AG04450 (cell line): Measurements from ENCODE around the gene TSPAN33. TPM values are rescaled to one million over a fixed set of nuclear protein-coding genes. Genes with fewer than 3 reads are reported as not detected.
"Not testable (repeated sequence)": the region's sequence is repeated elsewhere in the genome, so short reads cannot be mapped to it uniquely, and the experiment has no call there.

Experiments
- CTCF ChIA-PET: fragments of 300-600, 350-600 bp; formaldehyde crosslinking; extraction: SDS; loops from one replicate; lab custom pipeline; 2022; ENCODE audit warnings: antibody characterized with exemption, inconsistent platforms; lab: Charles Lee
- POLR2A ChIA-PET: fragments of 350-600 bp; formaldehyde crosslinking; extraction: SDS; loops from one replicate; lab custom pipeline; 2021; ENCODE audit warnings: antibody characterized with exemption, inconsistent platforms; lab: Yijun Ruan, JAX
- DNase-seq: peaks from one replicate; pipeline ENCODE4 v3.0.0-alpha.2; 2011; ENCODE audit warnings: low read depth, low spot score
- H3K27ac ChIP-seq: one replicate; pipeline ENCODE4 v1.5.1; 2012; ENCODE audit warnings: low read depth, low read length, control low read depth
- H3K27me3 ChIP-seq: one replicate; pipeline ENCODE4 v1.6.0; 2012; ENCODE audit warnings: low read length; ENCODE audit not compliant: control insufficient read depth, insufficient read depth
- H3K4me3 ChIP-seq: 2 replicates; pipeline ENCODE4 v1.5.1; 2011; ENCODE audit warnings: mild to moderate bottlenecking, low read depth, low read length, control low read depth
- H3K9me3 ChIP-seq: 2 replicates; pipeline ENCODE4 v1.5.1; 2012; ENCODE audit warnings: low read length; ENCODE audit not compliant: control insufficient read depth, insufficient read depth
- CTCF ChIP-seq: IDR thresholded peaks from 2 replicates; pipeline ENCODE4 v1.5.1; 2011; ENCODE audit warnings: low read depth, low read length, control low read depth, inconsistent platforms
- polyA plus RNA-seq: library from polyadenylated mRNA; depleted of rRNA; stranded (reverse); fragments of >200 nt; gene quantifications from 2 replicates; pipeline ENCODE4 v1.2.3, GENCODE V29; 2011

Gene TSPAN33
- polyA plus RNA-seq, 1 experiment: 0.88 TPM

GRCh38 chr7:129212596-129212995, 68.1 kb downstream of the TSPAN33 start:
- Histone ChIP-seq H3K9me3 (peaks cover 11% of the 10 kb centered on the region; the same call in 1 of the 2 replicates), H3K27me3 (no peaks in the 10 kb centered on the region), H3K27ac (no peak overlapping the region), H3K4me3 (no peak overlapping the region)
- POLR2A ChIA-PET: interaction anchor here (0.5 kb wide), 1 partner anchor 50 kb away, joined by 10 read pairs; no protein-coding TSS in a partner anchor
- CTCF ChIA-PET: interaction anchor here (9.4 kb wide), 1 partner anchor 46 kb away, joined by 188 read pairs; no protein-coding TSS in a partner anchor
- no peak for DNase-seq
- TF ChIP-seq CTCF: no peak

- Histone ChIP-seq H3K27me3 (no peaks in the 10 kb centered on the region), H3K9me3 (peaks cover 11% of the 10 kb centered on the region; the same call in 1 of the 2 replicates), H3K27ac (no peak overlapping the region), H3K4me3 (no peak overlapping the region)
- POLR2A ChIA-PET: no interaction called here
- CTCF ChIA-PET: interaction anchor here (1.1 to 9.4 kb wide), 3 partner anchors 48 to 258 kb away, joined by 4 to 188 read pairs (median 4); no protein-coding TSS in a partner anchor
- no peak for TF ChIP-seq CTCF
- no peak for DNase-seq
Measured at GRCh38 chr7:129213828-129214227, 69.3 kb downstream of the TSPAN33 start.

- CTCF ChIA-PET: interaction anchor here (9.4 kb wide), 1 partner anchor 50 kb away, joined by 188 read pairs; no protein-coding TSS in a partner anchor
- DNase-seq, H3K4me3 ChIP-seq, POLR2A ChIA-PET, H3K27me3 ChIP-seq, H3K27ac ChIP-seq: not testable (repeated sequence)
- peaks cover 11% of the 10 kb centered on the region; the same call in 1 of the 2 replicates for H3K9me3 ChIP-seq
Measured at GRCh38 chr7:129215691-129216090, 71.2 kb downstream of the TSPAN33 start.

DNA sequence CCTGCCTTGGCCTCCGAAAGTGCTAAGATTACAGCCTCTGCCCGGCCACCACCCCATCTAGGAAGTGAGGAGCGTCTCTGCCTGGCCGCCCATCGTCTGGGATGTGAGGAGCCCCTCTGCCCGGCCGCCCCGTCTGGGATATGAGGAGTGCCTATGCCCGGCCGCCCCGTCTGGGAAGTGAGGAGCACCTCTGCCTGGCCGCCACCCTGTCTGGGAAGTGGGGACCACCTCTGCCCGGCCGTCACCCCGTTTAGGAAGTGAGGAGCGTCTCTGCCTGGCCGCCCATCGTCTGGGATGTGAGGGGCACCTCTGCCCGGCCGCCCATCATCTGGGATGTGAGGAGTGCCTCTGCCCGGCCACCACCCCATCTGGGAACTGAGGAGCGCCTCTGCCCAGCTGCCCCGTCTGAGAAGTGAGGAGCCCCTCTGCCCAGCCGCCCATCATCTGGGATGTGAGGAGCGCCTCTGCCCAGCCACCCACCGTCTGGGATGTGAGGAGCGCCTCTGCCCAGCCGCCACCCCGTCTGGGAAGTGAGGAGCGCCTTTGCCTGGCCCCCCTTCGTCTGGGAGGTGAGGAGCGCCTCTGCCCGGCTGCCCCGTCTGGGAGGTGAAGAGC, 71.7 kb downstream of the TSPAN33 start:
- H3K27me3 ChIP-seq, DNase-seq, H3K27ac ChIP-seq, H3K4me3 ChIP-seq, CTCF ChIA-PET, POLR2A ChIA-PET: not testable (repeated sequence)
- H3K9me3 ChIP-seq: peaks cover 11% of the 10 kb centered on the region; the same call in 1 of the 2 replicates

GRCh38 chr7:129216821-129217416, 72.4 kb downstream of the TSPAN33 start:
- H3K27ac ChIP-seq, POLR2A ChIA-PET, DNase-seq, H3K4me3 ChIP-seq, H3K27me3 ChIP-seq: not testable (repeated sequence)
- peaks cover 11% of the 10 kb centered on the region; the same call in 1 of the 2 replicates for H3K9me3 ChIP-seq
- CTCF ChIA-PET: interaction anchor here (0.6 to 5.8 kb wide), 12 partner anchors 19 to 431 kb away, joined by 3 to 126 read pairs (median 12); no protein-coding TSS in a partner anchor

DNA sequence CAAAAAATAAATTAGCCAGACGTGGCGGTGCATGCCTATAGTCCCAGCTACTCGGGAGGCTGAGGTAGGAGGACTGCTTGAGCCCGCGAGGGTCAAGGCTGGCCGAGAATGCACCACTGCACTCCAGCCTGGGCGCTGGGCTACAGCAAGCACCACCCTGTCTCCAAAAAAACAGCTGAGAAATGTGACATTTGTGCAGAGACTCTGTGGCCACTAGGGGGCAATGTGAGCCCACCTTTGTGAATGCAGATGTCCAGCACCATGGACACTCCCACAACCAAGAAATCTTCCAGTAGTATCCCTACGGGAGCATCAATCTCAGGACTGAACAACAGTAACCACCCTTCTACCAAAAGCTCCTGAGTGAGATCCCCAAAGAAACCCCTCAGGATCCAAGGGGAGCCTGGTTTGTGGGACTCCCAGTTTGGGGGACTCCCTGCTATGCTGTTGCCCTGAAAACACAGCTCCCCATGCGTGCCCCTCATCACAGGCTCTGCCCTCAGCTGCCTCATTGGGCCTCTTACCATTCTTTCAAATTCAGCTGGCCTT, 74.1 kb downstream of the TSPAN33 start:
- Histone ChIP-seq H3K27me3 (no peaks in the 10 kb centered on the region), H3K27ac (no peak overlapping the region), H3K4me3 (no peak overlapping the region), H3K9me3 (peaks cover 11% of the 10 kb centered on the region; the same call in 1 of the 2 replicates)
- POLR2A ChIA-PET: interaction anchor here (0.6 kb wide), 1 partner anchor 141 kb away, joined by 3 read pairs; no protein-coding TSS in a partner anchor
- CTCF ChIA-PET: interaction anchor here (0.6 to 5.8 kb wide), 61 partner anchors 9 to 994 kb away, joined by 3 to 126 read pairs (median 5); partner anchors contain the start of gene STRIP2
- peak; percentile 90 for TF ChIP-seq CTCF
- DNase-seq: peak; percentile 58

GRCh38 chr7:129219166-129219565, 74.7 kb downstream of the TSPAN33 start:
- not testable (repeated sequence) for H3K27ac ChIP-seq, DNase-seq, H3K4me3 ChIP-seq, H3K27me3 ChIP-seq
- peaks cover 11% of the 10 kb centered on the region; the same call in 1 of the 2 replicates for H3K9me3 ChIP-seq
- ChIA-PET CTCF (interaction anchor here (0.6 to 5.8 kb wide), 52 partner anchors 10 to 994 kb away, joined by 3 to 126 read pairs (median 5); partner anchors contain the start of gene STRIP2), POLR2A (interaction anchor here (0.6 kb wide), 1 partner anchor 141 kb away, joined by 3 read pairs; no protein-coding TSS in a partner anchor)
